ENCODE measurements around the gene CRBN.
A peak's percentile ranks its signal among the peaks of the same experiment; 100 is the strongest.

Gene CRBN

GRCh38 chr3:3170998-3171397, 8.5 kb downstream of the CRBN start:
- DNase-seq, result no peak

GRCh38 chr3:3165650-3166049, 13.8 kb downstream of the CRBN start:
- DNase-seq, result no peak

- DNase-seq, result no peak
These were observed 14.2 kb downstream of the CRBN start for GRCh38 chr3:3165241-3165640.

- DNase-seq, result no peak
These were observed 18.7 kb downstream of the CRBN start for GRCh38 chr3:3160826-3161225.

- no peak for DNase-seq
These were observed 22.0 kb downstream of the CRBN start for GRCh38 chr3:3157484-3157883.

- DNase-seq, result no peak
These were observed 24.4 kb downstream of the CRBN start for GRCh38 chr3:3154879-3155610.

GRCh38 chr3:3151513-3151912, 28.0 kb downstream of the CRBN start:
- no peak for DNase-seq

- no peak for DNase-seq
These were observed 29.9 kb downstream of the CRBN start for GRCh38 chr3:3149560-3149959.

GRCh38 chr3:3145831-3146230, 33.7 kb downstream of the CRBN start:
- no peak for DNase-seq

GRCh38 chr3:3141939-3142338, 37.6 kb downstream of the CRBN start:
- DNase-seq, result no peak

GRCh38 chr3:3137526-3137925, 42.0 kb downstream of the CRBN start:
- DNase-seq, result no peak

GRCh38 chr3:3134750-3135448, 44.6 kb downstream of the CRBN start:
- no peak for DNase-seq

- no peak for DNase-seq
These were observed 46.0 kb downstream of the CRBN start for GRCh38 chr3:3133500-3133899.

- no peak for DNase-seq
These were observed 49.9 kb downstream of the CRBN start for GRCh38 chr3:3129579-3129978.

- peak; percentile 37 for DNase-seq
These were observed 52.0 kb downstream of the CRBN start for GRCh38 chr3:3127432-3128010.

- peak; percentile 98 for DNase-seq
These were observed 52.7 kb downstream of the CRBN start, which contains the start of gene TRNT1 for GRCh38 chr3:3126477-3127431. TSS of gene TRNT1 (plus strand) at chr3:3126940. CDS start at chr3:3129041, 2,101 bp downstream.

GRCh38 chr3:3125977-3126376, 53.5 kb downstream of the CRBN start:
- DNase-seq, result no peak

GRCh38 chr3:3119393-3119851, 60.1 kb downstream of the CRBN start:
- no peak for DNase-seq

- no peak for DNase-seq
These were observed 61.8 kb downstream of the CRBN start for GRCh38 chr3:3117651-3118050.

GRCh38 chr3:3113042-3113709, 66.3 kb downstream of the CRBN start:
- DNase-seq, result no peak

GRCh38 chr3:3110749-3111361, 68.6 kb downstream of the CRBN start:
- no peak for DNase-seq

- no peak for DNase-seq
These were observed 69.2 kb downstream of the CRBN start, which contains the start of gene IL5RA for GRCh38 chr3:3110299-3110630. TSS of gene IL5RA (minus strand) at chr3:3110374. CDS start at chr3:3104984, 5,390 bp downstream.
